ENCODE data around the gene FOXC1.

DNA sequence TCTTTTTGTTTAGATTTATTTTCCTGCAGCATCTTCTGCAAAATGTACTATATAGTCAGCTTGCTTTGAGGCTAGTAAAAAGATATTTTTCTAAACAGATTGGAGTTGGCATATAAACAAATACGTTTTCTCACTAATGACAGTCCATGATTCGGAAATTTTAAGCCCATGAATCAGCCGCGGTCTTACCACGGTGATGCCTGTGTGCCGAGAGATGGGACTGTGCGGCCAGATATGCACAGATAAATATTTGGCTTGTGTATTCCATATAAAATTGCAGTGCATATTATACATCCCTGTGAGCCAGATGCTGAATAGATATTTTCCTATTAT, 3.2 kb downstream of the FOXC1 start:
- TF ChIP-seq, protein P1, sequence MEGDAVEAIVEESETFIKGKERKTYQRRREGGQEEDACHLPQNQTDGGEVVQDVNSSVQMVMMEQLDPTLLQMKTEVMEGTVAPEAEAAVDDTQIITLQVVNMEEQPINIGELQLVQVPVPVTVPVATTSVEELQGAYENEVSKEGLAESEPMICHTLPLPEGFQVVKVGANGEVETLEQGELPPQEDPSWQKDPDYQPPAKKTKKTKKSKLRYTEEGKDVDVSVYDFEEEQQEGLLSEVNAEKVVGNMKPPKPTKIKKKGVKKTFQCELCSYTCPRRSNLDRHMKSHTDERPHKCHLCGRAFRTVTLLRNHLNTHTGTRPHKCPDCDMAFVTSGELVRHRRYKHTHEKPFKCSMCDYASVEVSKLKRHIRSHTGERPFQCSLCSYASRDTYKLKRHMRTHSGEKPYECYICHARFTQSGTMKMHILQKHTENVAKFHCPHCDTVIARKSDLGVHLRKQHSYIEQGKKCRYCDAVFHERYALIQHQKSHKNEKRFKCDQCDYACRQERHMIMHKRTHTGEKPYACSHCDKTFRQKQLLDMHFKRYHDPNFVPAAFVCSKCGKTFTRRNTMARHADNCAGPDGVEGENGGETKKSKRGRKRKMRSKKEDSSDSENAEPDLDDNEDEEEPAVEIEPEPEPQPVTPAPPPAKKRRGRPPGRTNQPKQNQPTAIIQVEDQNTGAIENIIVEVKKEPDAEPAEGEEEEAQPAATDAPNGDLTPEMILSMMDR (IDR thresholded peaks at IDR 0.05): no peak
- TF ChIP-seq ZFX (IDR thresholded peaks at IDR 0.05; ENCODE audit: borderline replicate concordance): no peak
